Dermis microvascular lymphatic vessel endothelial cell (primary cell): Measurements from ENCODE around the gene GAS6. TPM values are rescaled to one million over a fixed set of nuclear protein-coding genes. Genes with fewer than 3 reads are reported as not detected.
"Not testable (repeated sequence)": the region's sequence is repeated elsewhere in the genome, so short reads cannot be mapped to it uniquely, and the experiment has no call there.

ENCODE experiments used
- DNase-seq, 2 donors: peaks; one replicate each; pipeline versions ENCODE4 v3.0.0 to v3.0.0-alpha.2; 2010; ENCODE audit warnings: low read depth in 2 of 2
- total RNA-seq: library from RNA; depleted of rRNA; stranded (reverse); fragments of >200 nt; gene quantifications from 2 replicates; pipeline ENCODE4 v1.2.1, GENCODE V29; 2014

The GAS6 gene
- total RNA-seq, 1 donor from 2014 or later: 58.0 TPM

DNA sequence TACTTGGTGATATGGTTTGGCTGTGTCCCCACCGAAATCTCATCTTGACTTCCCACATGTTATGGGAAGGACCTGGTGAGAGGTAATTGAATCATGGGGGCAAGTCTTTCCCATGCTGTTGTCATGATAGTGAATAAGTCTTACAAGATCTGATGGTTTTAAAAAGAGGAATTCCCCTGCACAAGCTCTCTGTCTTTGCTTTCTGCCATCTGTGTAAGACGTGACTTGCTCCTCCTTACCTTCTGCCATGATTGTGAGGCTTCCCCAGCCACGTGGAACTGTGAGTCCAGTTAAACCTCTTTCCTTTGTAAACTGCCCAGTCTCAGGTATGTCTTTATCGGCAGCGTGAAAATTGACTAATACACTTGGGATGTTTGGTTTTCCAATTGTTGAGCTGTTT lies 4.0 kb upstream of the GAS6 start:
- DNase-seq: not testable (repeated sequence)

DNA sequence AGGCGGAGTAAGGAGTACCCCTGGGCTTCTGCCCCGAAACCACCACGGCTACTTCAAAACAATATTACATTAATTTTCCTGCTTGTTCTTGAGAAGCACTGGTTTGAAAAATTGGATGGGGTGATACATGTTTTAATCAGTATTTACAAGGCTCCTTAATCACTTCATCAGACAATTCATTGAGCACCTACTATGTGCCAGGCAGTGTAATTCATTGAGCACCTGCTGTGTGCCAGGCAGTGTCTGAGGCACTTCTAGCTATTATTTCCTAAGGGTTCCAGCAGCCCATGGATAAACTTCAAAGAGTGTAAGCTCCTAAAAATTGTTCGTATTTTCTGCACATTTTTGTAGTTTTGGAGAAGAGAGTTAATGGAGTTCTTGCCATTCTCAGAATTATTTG lies 1.6 kb upstream of the GAS6 start:
- no peak for DNase-seq

DNA sequence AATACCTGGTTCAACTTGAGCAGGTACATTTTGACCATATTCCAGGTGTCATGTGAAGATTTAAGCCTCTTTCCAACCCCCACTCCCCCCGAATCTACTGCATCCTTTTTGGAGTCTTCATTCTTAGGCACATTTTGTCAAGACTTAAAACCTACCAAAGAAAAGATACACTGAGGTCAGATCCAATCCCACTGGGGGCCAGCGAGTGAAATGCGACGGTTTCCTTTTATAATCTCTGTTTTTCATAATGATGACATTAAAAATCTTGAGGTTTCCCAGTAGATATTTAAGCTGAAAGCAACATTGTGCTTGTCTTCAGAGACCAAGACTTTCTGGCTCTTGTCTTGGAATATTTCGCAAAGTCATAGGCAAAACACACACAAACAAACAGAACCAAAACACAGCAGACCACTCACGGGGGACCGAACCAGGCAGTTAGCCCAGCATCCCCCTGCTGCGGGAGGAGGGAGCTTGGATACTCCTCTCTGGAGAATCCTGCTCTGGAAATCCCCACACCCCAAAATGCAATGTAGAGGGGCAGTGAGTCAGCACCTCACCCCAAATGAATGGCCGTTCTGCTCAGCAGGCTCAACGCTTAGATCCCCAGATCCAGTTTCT lies 506 bp upstream of the GAS6 start:
- DNase-seq: no peak

- DNase-seq: peak in 1 of 2 donors; percentile 26
Observed at GRCh38 chr13:113862931-113863523, 849 bp downstream of the GAS6 start.

DNA sequence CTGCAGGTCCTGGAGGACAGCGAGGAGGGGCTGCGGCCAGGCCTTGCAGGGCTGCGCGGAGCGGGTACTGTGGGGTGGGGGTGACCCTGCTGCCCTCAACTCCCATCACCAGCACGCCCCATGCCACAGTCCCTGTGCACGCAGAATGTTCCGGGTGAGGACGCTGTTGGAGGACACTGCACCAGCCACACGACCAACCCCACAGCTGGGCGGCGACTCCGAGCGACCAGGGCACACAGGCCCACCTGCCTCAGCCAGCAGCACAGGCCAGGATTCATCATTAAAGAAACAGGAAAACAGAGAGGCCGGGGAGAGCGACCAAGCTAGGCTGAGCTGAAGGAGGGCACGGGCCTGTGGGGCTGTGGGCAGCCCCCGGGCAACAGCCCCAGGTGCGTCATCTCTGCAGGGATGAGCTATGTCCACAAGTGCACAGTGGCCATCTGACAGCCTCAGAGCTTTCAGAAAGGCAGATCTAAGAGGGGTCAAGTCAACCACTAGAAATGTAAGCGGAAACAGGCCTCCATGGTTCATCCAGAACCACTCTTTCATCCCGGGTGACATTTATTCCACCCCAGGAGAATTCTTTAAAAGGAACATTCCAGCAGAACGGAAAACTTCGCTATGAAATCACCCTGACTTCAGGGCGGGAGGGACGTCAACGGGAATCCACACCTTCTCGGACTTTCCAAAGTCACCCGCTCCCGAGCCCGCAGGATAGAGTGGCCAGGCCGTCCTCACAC lies 1.5 kb downstream of the GAS6 start:
- DNase-seq: no peak

- DNase-seq: no peak
Observed at GRCh38 chr13:113861433-113862030, 2.3 kb downstream of the GAS6 start.

DNA sequence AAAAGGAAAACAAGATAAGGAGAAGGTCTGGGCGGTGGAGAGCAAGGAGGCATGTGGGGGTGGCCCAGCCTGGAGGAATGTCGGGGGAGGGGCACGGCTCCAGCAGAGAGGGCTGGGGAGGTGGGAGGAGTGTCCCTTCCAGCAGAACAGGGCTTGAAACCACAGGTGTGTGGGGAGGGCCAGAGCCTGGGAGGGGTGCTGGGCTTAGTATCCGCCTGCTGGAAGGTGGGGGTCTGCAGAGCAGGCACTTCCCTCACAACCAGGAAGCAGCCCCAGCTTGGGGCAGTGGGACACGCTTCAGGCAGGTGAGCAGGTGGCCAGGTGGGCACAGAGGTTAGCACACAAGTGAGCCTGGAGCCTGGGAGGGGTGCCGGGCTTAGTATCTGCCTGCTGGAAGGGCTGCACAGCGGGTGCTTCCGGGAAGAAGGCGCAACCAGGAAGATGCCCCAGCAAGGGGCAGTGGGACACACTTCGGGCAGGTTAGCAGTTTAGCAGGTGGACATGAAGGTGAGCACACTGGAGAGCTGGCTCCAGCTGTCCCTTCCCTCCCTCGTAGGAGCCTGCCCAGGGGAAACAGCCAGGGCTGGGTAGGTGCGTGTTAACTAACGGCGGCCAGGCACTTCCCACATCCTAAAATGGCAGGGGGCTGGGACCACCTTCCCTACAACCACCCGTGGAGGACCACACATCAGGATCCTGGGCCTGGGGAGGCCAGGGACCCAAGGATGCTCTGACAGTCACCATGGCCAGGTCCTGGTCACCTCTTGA lies 3.0 kb downstream of the GAS6 start:
- no peak for DNase-seq

- DNase-seq: no peak
Observed at GRCh38 chr13:113860051-113860664, 3.7 kb downstream of the GAS6 start.

GRCh38 chr13:113859311-113860050 lies 4.4 kb downstream of the GAS6 start:
- no peak for DNase-seq

DNA sequence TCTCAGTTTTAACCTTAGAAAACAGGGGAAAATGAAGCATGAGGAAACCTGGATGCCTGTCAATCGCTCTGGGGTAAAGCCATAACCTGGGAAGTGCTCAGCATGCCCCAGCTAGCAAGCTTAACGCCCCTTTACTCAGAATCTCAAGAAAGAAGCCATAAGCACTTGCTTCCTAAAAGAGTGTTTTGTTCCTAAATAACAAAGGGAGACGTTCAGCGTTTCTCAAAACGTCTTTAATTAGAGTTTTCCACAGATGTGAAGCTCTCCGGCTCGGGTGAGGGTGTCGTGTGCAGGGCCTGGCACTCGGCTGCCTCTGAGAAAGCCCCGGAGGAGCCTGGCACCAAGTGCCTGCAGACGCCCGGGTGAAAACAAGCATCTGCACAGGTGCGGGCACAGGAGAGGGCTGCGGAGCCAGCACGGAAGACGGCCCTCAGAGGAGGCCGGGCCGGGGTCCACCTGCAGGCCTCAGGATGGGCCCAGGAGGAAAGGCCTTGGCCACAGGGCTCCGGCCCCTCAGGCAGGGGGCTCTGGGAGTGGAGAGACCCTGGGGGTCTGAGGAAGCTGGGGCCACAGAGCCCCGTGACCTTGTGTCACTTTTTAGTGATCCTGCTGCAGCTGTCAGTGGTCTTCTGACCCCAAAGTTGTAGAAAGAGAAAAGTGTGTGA lies 6.2 kb downstream of the GAS6 start:
- no peak for DNase-seq

- DNase-seq: peak; percentile 55 to 72
Observed at GRCh38 chr13:113856716-113857065, 7.2 kb downstream of the GAS6 start.

GRCh38 chr13:113855931-113856715 lies 7.8 kb downstream of the GAS6 start:
- no peak for DNase-seq

- no peak for DNase-seq
Observed at GRCh38 chr13:113855012-113855921, 8.6 kb downstream of the GAS6 start.

DNA sequence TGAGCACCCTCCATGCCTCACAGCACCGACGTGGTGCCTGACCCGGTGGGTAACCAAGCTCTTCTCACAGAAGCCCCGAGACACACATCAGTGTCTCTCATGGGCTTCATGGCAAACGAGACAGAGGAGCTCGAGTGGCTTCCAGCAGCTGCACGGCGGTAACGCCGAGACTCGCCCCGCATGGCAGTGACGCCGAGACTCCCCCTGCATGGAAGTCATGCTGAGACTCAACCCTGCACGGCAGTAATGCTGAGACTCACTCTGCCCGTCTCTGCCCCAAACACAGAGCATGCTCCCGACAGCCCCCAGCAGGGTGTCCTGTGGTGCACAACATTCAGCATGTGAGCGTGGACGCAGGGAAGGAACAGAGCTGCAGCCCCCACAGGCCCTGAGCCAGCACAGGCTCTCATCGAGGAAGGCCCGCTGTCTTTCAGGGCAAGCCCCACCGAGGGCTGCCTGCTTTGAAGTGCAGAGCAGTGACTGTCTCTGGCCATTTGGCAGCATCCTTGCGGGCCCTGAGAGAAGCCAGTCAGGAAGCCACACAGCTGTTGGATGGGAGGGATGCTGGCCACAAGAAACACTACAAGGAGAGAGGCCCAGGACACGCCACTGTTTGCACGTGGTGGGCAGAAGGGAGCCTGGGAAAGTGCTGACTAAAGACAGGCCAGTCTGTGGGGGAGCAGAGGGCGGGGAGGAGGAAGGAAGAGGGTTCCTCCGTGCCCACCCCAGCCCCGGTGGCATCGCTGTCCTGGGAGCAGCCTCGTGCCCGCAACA lies 9.5 kb downstream of the GAS6 start:
- DNase-seq: peak in 1 of 2 donors; percentile 32

DNA sequence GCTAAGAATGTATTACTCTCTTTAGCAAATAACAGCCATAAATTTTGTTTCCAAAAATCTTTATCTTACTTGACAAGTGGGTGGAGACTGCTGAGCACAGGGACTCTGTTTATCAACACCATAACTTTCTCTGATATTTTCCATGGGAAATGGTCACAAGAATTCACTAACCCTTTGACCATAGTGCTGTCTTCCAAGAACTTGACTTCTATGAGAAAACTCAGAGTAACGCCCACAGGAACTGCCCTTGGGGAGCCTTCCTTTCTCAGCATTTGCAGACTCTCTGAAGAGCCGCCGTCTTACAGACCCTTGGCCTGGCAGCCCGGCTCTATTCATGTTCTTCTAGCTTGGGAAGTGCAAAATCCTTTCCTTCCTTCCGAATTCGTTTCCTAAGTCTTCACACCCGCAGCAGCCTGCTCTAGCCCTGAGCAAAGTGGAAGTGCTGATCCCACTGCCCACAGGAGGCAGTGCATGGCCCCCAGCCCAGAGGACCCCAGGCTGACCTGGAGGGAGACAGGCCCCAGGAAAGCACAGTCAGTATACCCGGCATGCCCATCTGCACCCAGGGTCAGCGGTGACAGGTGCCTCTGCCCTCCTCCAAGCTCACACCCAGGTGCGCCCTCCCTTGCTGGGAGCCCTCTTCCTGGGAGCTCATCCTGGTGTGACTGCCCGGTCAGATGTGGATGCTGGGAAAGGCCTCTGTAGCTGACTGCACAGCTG lies 10.2 kb downstream of the GAS6 start:
- DNase-seq: no peak
